OCI-LY7 (cell line): Measurements from ENCODE around the gene GPR55. TPM values are rescaled to one million over a fixed set of nuclear protein-coding genes. Genes with fewer than 3 reads are reported as not detected.

Source experiments
- BruUV-seq: library from RNA; stranded (reverse); fragments of 400-500 nt; replicated peaks from 2 replicates; lab custom pipeline; 2021; lab: Mats Ljungman, UMichigan
- CTCF ChIA-PET: fragments of 300-600 bp; sonication (Branson Sonifier 250); formaldehyde crosslinking; loops from one replicate; lab custom pipeline; 2022; ENCODE audit warnings: antibody characterized with exemption; ENCODE audit not compliant: unreplicated experiment; lab: Charles Lee
- POLR2A ChIA-PET: fragments of 300-600 bp; sonication (Branson Sonifier 250); formaldehyde crosslinking; loops from one replicate; lab custom pipeline; 2022; ENCODE audit warnings: antibody characterized with exemption; lab: Charles Lee
- DNase-seq: peaks from one replicate; pipeline ENCODE4 v3.0.0-alpha.2; 2015; ENCODE audit warnings: low spot score
- H2AFZ ChIP-seq: fragments of 200-600 bp; sonication (generic), shearing (Covaris generic); 2 replicates; pipeline ENCODE4 v1.6.1; 2014; ENCODE audit warnings: mild to moderate bottlenecking, antibody characterized with exemption, low read length, moderate library complexity
- H3K27ac ChIP-seq: fragments of 200-600 bp; sonication (generic); 2 replicates; pipeline ENCODE4 v1.5.1; 2014; ENCODE audit warnings: mixed run types, low read depth, mild to moderate bottlenecking, moderate library complexity, low read length, inconsistent platforms; ENCODE audit not compliant: poor library complexity, severe bottlenecking
- H3K36me3 ChIP-seq: fragments of 200-600 bp; sonication (generic); 2 replicates; pipeline ENCODE4 v1.6.1; 2014; ENCODE audit warnings: mild to moderate bottlenecking, antibody characterized with exemption, low read length, moderate library complexity, mixed read lengths; ENCODE audit not compliant: insufficient read depth
- H3K4me1 ChIP-seq: fragments of 200-600 bp; sonication (generic); 2 replicates; pipeline ENCODE4 v1.5.1; 2014; ENCODE audit warnings: mild to moderate bottlenecking, low read length; ENCODE audit not compliant: insufficient read depth, poor library complexity, severe bottlenecking
- H3K4me2 ChIP-seq: fragments of 200-600 bp; sonication (generic); 2 replicates; pipeline ENCODE4 v1.6.1; 2014; ENCODE audit warnings: mild to moderate bottlenecking, low read length
- H3K4me3 ChIP-seq: fragments of 200-600 bp; sonication (generic); 2 replicates; pipeline ENCODE4 v1.5.1; 2014; ENCODE audit warnings: mild to moderate bottlenecking, low read depth, low read length; ENCODE audit not compliant: poor library complexity, severe bottlenecking
- H3K79me2 ChIP-seq: fragments of 200-600 bp; sonication (generic); 2 replicates; pipeline ENCODE4 v1.6.1; 2016; ENCODE audit warnings: low read depth, mild to moderate bottlenecking, low read length, moderate library complexity, mixed read lengths; ENCODE audit not compliant: insufficient read depth
- H3K9me2 ChIP-seq: fragments of 200-600 bp; sonication (generic); 2 replicates; pipeline ENCODE4 v1.6.1; 2016; ENCODE audit warnings: mild to moderate bottlenecking, low read length, mixed read lengths; ENCODE audit not compliant: insufficient read depth
- H3K9me3 ChIP-seq: fragments of 200-600 bp; sonication (generic); 2 replicates; pipeline ENCODE4 v1.6.1; 2014; ENCODE audit warnings: mild to moderate bottlenecking, mixed run types, low read length, mixed read lengths
- H4K20me1 ChIP-seq: fragments of 200-600 bp; sonication (generic); 2 replicates; pipeline ENCODE4 v1.6.1; 2014; ENCODE audit warnings: mild to moderate bottlenecking, antibody characterized with exemption, low read length, moderate library complexity, mixed read lengths; ENCODE audit not compliant: insufficient read depth
- EZH2phosphoT487 ChIP-seq: fragments of 200-600 bp; sonication (generic); IDR thresholded peaks from 2 replicates; pipeline ENCODE4 v1.6.1; 2018; ENCODE audit warnings: low read depth, borderline replicate concordance, mild to moderate bottlenecking, mixed run types, antibody characterized with exemption, low read length, moderate library complexity, mixed read lengths
- intact Hi-C: fragments of 100-400 bp; cut with micrococcal nuclease; formaldehyde crosslinking; loops from one replicate; pipeline ENCODE4 v1.10.0; 2022; ENCODE audit not compliant: unreplicated experiment
- total RNA-seq, 2 experiments: library from RNA; depleted of rRNA in 1 of 2; stranded (reverse); fragments of >200 nt in 1 of 2; shearing (Covaris generic) in 1 of 2; gene quantifications; 2 replicates each; pipeline ENCODE4 v1.2.3, GENCODE V29; 2014 to 2022
- TF ChIP-seq, protein P1 (sequence below): fragments of 200-600 bp; sonication (generic); conservative IDR thresholded peaks from 2 replicates; pipeline ENCODE4 v1.5.1; 2014; ENCODE audit warnings: mild to moderate bottlenecking, antibody characterized with exemption, low read length, moderate library complexity, mixed read lengths

Gene GPR55
- total RNA-seq, 2 experiments from 2014 or later: 0.22 TPM; not detected in 1

- intact Hi-C loops: no loop called here
- Histone ChIP-seq H3K27ac (no peak overlapping the region), H3K4me2 (no peak overlapping the region), H2AFZ (no peak overlapping the region), H3K9me2 (no peaks in the 10 kb centered on the region), H3K36me3 (no peaks in the 10 kb centered on the region), H3K9me3 (no peaks in the 10 kb centered on the region), H3K4me1 (no peaks in the 10 kb centered on the region), H3K79me2 (no peaks in the 10 kb centered on the region), H4K20me1 (no peaks in the 10 kb centered on the region), H3K4me3 (no peak overlapping the region)
- POLR2A ChIA-PET: interaction anchor here (1.1 kb wide), 1 partner anchor 251 kb away, joined by 4 read pairs; no protein-coding TSS in a partner anchor
- CTCF ChIA-PET: no interaction called here
- DNase-seq: no peak
- BruUV-seq: no TSS peak
- TF ChIP-seq EZH2phosphoT487: no peak
- TF ChIP-seq, protein P1, sequence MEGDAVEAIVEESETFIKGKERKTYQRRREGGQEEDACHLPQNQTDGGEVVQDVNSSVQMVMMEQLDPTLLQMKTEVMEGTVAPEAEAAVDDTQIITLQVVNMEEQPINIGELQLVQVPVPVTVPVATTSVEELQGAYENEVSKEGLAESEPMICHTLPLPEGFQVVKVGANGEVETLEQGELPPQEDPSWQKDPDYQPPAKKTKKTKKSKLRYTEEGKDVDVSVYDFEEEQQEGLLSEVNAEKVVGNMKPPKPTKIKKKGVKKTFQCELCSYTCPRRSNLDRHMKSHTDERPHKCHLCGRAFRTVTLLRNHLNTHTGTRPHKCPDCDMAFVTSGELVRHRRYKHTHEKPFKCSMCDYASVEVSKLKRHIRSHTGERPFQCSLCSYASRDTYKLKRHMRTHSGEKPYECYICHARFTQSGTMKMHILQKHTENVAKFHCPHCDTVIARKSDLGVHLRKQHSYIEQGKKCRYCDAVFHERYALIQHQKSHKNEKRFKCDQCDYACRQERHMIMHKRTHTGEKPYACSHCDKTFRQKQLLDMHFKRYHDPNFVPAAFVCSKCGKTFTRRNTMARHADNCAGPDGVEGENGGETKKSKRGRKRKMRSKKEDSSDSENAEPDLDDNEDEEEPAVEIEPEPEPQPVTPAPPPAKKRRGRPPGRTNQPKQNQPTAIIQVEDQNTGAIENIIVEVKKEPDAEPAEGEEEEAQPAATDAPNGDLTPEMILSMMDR: no peak
Measured at GRCh38 chr2:230946429-230947234, 21.6 kb upstream of the GPR55 start.

DNA sequence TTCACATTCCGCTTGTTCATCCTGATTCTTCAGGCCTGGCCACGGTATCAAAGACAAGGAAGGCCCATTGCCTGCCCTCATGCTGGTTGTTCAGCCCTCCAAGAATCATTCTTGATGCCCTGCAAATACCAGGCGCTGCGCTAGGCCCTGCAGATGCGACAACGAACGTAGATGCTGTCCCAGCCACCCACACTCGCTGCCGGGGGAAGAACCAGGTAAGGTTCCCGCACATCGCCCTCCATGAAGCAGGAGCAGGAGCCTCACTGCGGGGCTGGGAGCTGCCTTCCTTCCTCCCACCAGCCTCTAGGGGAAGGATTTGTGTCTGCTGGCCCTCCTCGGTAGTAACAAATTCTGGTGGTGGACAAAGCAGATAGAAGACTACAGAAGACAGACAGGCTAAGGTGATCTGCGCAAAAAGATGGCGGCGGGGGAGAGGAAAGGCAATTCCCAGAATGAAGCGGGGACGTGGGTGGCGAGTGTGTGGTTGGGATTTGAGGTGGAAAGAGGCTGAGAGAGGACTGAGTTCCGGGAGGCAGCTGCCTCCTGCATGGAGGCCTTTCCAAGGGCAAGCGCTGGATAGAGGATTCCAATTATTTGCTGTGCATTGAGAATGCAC lies 19.8 kb upstream of the GPR55 start:
- Histone ChIP-seq H3K36me3 (no peaks in the 10 kb centered on the region), H3K4me2 (no peak overlapping the region), H3K9me3 (no peaks in the 10 kb centered on the region), H3K27ac (no peak overlapping the region), H3K4me3 (no peak overlapping the region), H3K79me2 (no peaks in the 10 kb centered on the region), H2AFZ (no peak overlapping the region), H4K20me1 (no peaks in the 10 kb centered on the region), H3K9me2 (no peaks in the 10 kb centered on the region), H3K4me1 (no peaks in the 10 kb centered on the region)
- TF ChIP-seq EZH2phosphoT487: no peak
- TF ChIP-seq, protein P1: no peak
- BruUV-seq: no TSS peak
- ChIA-PET POLR2A (no interaction called here), CTCF (no interaction called here)
- intact Hi-C loops: no loop called here
- DNase-seq: no peak
